Skin of body (tissue), 2 donors: ENCODE results near the gene RRP36. TPM values are rescaled to one million over a fixed set of nuclear protein-coding genes. Genes with fewer than 3 reads are reported as not detected.
"Not testable (repeated sequence)": the region's sequence is repeated elsewhere in the genome, so short reads cannot be mapped to it uniquely, and the experiment has no call there.

ENCODE experiments used
- DNase-seq: peaks from one replicate; lab custom pipeline; 2025; lab: John Stamatoyannopoulos, UW
- total RNA-seq: library from RNA; depleted of rRNA; stranded (reverse); fragments of >200 nt; gene quantifications from one replicate; pipeline ENCODE4 v1.2.3, GENCODE V29; 2014

Gene RRP36
- 36.2 TPM for total RNA-seq

DNA sequence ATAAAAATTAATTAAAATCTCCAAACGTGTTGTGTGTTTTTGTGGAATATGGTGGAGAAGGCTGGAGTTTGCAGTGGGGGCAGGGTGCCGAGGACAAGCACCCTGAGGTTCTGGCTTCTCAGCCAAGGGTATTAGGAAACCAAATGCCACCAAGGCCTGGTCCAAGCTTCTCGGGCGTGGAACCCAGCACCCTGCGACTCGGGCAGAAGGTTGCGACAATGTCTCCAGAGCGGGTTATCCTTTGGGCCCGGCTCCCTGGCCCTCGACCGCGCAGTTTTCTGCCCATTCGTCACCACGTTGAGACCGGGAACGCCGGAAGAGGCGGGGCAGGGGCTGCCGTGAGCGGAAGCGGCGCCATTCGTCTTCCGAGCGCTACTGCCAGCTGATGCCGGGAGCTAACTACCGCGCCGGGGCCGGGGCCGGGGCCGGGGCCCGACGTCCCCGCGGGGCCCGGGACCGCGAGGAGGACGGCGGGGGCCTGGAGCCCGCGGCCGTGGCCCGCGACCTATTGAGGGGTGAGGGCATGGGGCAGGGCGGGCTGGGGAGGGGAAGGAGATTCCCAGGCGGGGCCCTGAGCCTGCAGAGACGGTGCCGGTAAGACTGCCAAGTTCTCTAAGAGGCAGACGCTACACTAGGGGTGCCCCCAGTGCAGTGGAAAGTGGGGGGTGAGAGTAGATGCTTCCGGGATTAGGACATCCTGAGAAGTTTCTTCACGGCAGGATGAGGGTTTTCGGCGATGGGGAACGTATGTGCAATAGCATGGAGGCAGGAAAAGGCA, at the start of gene RRP36:
RRP36 (plus strand) TSS at position 354 of the 778 bp plus-strand sequence; CDS start at position 386, 32 bp downstream.
- DNase-seq = peak; percentile 58

- no peak for DNase-seq
These were observed 49.6 kb upstream of the RRP36 start for GRCh38 chr6:42971746-42972327.

DNA sequence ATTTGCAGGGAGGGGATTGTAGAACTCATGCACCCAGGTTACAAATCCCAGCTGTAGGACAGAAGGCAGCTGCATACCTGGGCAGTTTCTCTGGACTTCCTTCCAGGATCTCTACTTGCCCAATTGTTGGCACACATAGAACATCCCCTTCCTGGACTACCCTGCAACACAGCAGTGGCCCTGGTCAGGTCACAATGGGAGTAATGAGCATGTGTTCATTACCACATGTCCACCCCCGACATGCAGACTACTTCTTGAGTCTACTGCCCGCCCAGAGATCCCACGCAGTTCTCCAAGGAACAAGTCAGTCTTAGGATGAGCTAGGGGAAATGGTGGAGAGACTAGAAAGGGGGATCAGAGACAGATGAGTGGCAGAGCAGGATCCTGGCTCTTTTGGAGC, 47.5 kb upstream of the RRP36 start:
- DNase-seq = no peak

DNA sequence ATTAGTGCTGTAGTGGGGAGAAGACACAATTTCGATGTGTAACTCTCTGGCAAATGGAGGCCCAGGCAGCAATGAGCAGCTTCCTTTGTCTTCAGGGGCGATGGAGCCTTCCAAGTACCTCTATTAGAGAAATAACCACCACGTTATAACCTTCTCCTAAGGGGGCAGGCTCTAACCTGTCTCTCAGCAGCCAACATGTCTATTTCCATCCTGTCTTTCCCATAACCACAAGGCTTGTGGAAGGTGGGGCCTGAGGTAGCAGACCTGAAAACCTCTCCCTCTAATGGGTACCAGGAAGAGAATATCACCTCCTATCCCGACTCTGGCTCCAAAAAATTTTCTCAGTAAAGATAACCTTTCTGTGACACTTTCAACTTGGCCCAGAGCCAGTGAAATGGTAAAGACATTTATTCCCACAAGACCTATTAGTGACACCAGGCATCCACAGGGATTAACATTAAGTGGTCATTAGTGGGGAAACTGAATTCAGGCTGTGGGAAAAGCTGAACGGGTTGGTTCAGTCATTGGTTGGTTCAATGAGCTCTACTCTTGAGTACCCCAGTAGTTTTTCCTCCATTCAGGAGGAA, 46.4 kb upstream of the RRP36 start:
- no peak for DNase-seq

DNA sequence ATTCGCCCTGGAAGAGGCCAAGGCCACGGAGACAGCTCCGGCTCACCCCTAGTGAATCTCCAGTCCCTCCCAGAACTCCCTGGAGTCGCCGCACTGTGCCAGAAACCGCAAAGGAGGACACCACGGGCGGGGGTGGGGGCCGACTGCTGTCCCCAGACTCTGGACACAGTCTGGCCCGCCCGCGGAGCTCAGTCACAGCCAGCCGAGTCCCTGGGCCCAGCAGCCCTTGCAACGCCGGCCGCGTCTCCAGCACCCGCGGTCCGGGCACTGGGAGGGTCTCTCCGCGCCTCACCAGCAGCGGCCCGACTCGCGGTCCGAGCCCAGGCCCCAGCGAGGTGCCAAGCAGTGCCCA, 43.0 kb upstream of the RRP36 start:
- no peak for DNase-seq

DNA sequence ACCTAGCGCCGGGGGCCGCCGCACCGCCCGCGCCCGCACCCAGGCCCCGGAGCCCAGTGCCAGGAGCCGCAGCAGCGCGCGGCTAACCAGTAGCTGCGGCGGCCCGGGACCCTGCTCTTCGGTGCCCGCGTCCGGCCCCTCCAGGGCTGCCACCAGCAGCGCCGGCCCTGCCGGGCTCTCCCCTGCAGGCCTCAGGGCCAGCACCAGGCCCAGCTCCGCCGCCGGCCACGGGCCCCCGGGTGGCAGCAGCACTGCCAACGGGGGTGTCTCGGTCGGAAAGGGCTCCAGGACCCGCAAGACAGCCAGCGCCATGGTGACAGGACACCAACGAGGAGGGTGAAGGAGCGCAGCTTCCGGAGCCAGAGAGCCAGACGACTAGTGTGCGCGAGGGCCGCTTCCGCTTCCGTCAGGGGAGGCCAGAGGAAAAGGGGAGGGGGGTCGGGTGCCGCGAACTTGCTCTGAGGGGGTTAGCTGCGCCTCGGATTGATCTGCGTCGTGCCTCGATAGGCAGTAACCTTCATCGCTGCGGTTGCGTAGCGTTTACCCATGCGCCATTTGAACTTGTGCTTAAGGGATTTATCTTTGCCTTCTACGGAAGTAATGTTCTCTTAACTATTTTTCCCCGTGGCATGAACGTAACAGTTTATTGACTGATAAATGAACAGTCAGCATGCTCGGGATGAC, 42.4 kb upstream of the RRP36 start, which contains the start of gene PEX6:
PEX6 (minus strand) TSS at position 343 of the 684 bp plus-strand sequence; CDS start at position 312, 31 bp downstream.
- DNase-seq = peak; percentile 88

- DNase-seq = peak; percentile 57
These were observed 41.8 kb upstream of the RRP36 start for GRCh38 chr6:42979523-42980177.

- DNase-seq = no peak
These were observed 39.6 kb upstream of the RRP36 start for GRCh38 chr6:42981836-42982235.

- DNase-seq = peak; percentile 98
These were observed 37.2 kb upstream of the RRP36 start, which contains the start of gene PPP2R5D for GRCh38 chr6:42984001-42984923. Gene PPP2R5D (plus strand): TSS chr6:42984570. CDS start chr6:42984678, 108 bp downstream.

DNA sequence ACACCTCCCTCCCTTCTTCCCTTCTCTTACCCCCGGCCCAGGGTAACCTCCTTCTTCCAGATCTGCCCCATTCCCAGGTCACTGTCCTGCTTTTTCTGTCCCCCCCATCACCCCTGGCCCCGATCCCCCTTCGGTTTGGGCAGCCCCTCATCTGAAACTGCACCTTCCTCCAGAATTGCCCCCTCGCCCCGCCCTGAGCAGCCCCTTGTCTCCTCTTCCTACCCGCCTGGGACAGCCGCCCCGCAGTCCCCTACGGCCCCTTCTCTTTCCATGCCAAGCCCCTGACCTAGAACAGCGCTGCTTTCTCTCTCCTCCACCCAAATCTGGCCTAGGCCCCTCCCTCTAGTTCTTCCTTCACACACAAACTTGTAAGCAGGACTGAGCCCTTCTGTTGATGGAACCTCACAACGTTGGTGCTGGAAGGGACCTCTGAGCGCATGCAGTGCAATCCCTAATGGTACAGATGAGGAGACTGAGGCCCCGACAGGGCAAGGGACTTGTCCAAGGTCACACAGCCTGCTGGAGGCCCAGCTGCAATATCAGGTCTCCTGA, 36.4 kb upstream of the RRP36 start:
- DNase-seq = no peak

DNA sequence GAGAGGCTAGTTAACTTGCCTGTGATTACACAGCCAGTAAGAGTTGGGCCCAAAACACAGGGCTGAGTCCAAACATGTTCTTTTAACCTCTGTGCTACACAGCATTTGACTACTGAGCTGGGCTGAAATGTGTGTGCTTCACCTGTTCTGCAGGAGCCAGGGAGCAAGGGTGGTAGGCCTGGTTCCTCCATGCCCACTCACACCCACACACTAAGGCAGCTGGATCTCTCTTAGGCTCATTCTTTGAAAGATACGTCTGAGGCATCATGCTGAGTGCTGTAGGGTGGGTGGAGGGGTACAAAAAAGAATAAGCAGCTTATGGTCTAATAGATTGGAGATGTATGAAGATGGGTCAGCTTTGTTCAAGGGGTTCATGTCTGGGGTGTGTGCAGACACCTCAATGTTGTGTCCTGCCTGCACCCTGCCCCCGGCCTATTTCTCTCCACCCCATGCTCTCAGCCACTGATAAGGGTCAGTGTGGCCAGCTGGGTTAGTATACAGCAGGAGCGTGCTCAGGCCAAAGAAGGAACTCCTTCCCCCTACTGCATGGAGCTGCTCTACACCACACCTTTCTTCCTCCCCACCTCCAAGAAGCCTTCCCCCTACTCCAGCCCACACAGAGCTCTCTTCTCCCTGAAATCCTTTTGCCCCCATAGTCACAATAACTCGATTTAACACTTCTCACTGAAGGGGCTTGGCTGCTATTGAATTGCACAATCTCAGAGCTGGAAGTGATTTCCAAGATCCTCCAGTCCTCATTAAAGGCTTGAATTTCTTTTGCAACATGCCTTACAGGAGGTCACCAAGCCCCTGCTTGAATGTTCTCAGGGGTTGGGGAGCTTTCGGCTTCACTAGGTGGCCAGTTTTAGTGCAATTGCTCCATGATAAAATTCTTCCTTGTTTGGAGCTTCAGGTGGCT, 33.6 kb upstream of the RRP36 start:
- DNase-seq = no peak

DNA sequence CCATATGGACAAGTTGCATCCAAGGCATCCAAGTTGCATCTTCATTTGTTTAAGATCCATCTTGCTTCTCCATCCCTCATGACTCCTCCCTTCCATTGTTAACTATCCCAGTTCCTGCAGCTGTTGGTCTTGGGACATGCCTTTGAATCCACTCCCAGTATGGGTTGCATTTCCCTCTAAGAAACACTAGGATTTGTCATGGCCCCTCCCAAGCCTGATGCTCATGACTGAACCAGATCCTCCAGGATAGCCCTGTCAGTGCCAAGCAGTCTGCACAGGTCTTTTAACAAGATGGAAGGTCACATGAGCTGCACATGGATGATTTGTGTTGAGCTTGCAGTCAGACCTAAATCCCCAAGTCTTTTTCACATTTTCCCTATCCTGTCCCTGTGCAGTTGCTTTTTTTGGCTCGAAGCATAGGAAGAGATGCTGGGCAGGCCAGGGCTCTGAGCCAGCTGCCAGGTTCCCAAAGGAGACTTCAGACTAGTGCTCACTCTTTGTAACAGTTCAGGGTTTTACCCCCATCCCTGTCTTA, 32.9 kb upstream of the RRP36 start:
- DNase-seq = no peak

- DNase-seq = no peak
These were observed 31.5 kb upstream of the RRP36 start for GRCh38 chr6:42989923-42990322.

DNA sequence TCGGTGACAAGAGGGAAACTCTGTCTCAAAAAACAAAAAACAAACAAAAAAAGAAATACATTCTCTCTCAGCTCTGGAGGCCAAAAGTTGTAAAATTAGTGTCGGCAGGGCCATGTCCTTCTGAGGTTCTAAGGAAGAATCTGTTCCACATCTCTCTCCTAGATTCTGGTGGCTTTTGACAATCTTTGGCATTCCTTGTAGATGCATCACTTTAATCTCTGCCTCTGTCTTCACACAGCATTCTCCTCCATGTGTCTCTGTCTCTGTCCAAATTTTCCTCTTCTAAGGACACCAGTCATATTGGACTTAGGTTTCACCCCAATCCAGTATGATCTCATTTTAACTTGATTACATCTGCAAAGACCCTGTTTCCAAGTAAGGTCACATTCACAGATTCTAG, 28.0 kb upstream of the RRP36 start:
- DNase-seq = no peak

- no peak for DNase-seq
These were observed 24.9 kb upstream of the RRP36 start for GRCh38 chr6:42996513-42996912.

- not testable (repeated sequence) for DNase-seq
These were observed 23.2 kb upstream of the RRP36 start for GRCh38 chr6:42998205-42998604.

DNA sequence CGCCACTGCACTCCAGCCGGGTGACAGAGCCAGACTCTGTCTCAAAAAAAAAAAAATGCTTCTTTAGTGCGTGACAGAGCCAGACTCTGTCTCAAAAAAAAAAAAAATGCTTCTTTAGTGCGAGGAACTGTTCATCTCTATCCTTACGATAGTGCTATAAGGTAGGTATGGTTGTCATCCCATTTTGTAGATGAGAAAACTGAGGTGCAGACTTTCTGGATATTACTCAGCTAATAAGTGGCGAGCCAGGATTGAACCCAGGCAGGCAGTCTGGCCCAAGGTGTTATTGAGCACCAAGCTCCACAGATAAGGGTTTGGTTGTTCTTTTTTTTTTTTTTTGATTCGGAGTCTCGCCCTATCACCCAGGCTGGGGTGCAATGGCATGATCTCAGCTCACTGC, 19.6 kb upstream of the RRP36 start:
- DNase-seq = no peak

GRCh38 chr6:43005844-43006243, 15.6 kb upstream of the RRP36 start:
- no peak for DNase-seq

- DNase-seq = no peak
These were observed 15.2 kb upstream of the RRP36 start for GRCh38 chr6:43006251-43006650.
